ENCODE data around the gene UBE2Z. TPM values are rescaled to one million over a fixed set of nuclear protein-coding genes. Genes with fewer than 3 reads are reported as not detected.
A peak's percentile ranks its signal among the peaks of the same experiment; 100 is the strongest.
"Not testable (repeated sequence)": the region's sequence is repeated elsewhere in the genome, so short reads cannot be mapped to it uniquely, and the experiment has no call there.

Gene UBE2Z
- total RNA-seq: 29.2 TPM

DNA sequence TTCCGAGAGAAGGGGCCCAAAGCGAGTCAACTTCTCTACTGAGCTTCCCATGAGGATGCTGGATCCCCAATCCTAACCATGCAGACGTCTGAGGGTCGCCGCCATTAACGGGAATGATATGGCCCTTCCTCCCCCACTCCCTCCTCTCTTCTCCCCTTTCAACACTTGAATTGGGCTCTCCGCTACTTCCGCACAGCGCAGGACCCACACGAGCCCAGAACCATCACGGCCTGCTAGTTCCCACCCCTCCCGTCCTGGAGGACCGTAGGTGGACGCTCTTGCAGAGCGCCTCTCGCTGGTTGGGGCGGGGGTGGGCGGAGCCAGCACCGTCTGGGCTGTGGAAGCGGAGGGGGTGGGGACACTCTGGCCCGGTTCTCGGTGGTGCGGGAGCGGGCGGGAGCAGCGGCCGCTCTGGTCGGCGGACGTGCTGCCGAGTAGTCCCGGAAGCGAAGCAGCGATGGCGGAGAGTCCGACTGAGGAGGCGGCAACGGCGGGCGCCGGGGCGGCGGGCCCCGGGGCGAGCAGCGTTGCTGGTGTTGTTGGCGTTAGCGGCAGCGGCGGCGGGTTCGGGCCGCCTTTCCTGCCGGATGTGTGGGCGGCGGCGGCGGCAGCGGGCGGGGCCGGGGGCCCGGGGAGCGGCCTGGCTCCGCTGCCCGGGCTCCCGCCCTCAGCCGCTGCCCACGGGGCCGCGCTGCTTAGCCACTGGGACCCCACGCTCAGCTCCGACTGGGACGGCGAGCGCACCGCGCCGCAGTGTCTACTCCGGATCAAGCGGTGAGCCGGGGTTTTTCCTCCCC lies at the start of gene UBE2Z:
TSS of gene UBE2Z (plus strand) at position 361 of the 797 bp plus-strand sequence. CDS start at position 458, 97 bp downstream.
- Histone ChIP-seq H3K9me3 (ENCODE audit: control insufficient read depth in 3 of 3, low read length in 3 of 3) (no peaks in the 10 kb centered on the region), H3K9ac (ENCODE audit: low read depth in 1 of 3, low read length in 3 of 3) (peak within 1 kb of the TSS; percentile 75 to 93 (median 88)), H3K36me3 (ENCODE audit: control insufficient read depth in 3 of 3, insufficient read depth in 3 of 3, low read length in 3 of 3) (peaks cover 2 to 14% (median 12%) of the 10 kb centered on the region in 3 donors), H3K4me3 (ENCODE audit: low read length in 3 of 3) (peak within 1 kb of the TSS; percentile 88 to 96 (median 92)), H3K27ac (ENCODE audit: low read depth, low read length) (peak within 1 kb of the TSS; percentile 88), H3K4me1 (ENCODE audit: control insufficient read depth in 3 of 3, insufficient read depth in 3 of 3, low read length in 3 of 3) (peaks cover 18 to 27% (median 25%) of the 10 kb centered on the region in 3 donors), H3K27me3 (ENCODE audit: control insufficient read depth in 3 of 3, insufficient read depth in 3 of 3, low read length in 3 of 3) (no peaks in the 10 kb centered on the region)

- Histone ChIP-seq H3K4me1 (ENCODE audit: control insufficient read depth in 3 of 3, insufficient read depth in 3 of 3, low read length in 3 of 3) (no peaks in the 10 kb centered on the region), H3K36me3 (ENCODE audit: control insufficient read depth in 3 of 3, insufficient read depth in 3 of 3, low read length in 3 of 3) (peaks cover 46 to 68% (median 65%) of the 10 kb centered on the region in 3 donors), H3K4me3 (ENCODE audit: low read length in 3 of 3) (no peak overlapping the region), H3K27ac (ENCODE audit: low read depth, low read length) (no peak overlapping the region), H3K9me3 (ENCODE audit: control insufficient read depth in 3 of 3, low read length in 3 of 3) (no peaks in the 10 kb centered on the region), H3K9ac (ENCODE audit: low read depth in 1 of 3, low read length in 3 of 3) (no peak overlapping the region), H3K27me3 (ENCODE audit: control insufficient read depth in 3 of 3, insufficient read depth in 3 of 3, low read length in 3 of 3) (no peaks in the 10 kb centered on the region)
These were observed 48.2 kb upstream of the UBE2Z start for GRCh38 chr17:48860034-48860433.

- Histone ChIP-seq H3K36me3 (ENCODE audit: control insufficient read depth in 3 of 3, insufficient read depth in 3 of 3, low read length in 3 of 3) (peaks cover 43 to 66% (median 62%) of the 10 kb centered on the region in 3 donors), H3K4me3 (ENCODE audit: low read length in 3 of 3) (no peak overlapping the region), H3K27me3 (ENCODE audit: control insufficient read depth in 3 of 3, insufficient read depth in 3 of 3, low read length in 3 of 3) (no peaks in the 10 kb centered on the region), H3K9me3 (ENCODE audit: control insufficient read depth in 3 of 3, low read length in 3 of 3) (no peaks in the 10 kb centered on the region), H3K9ac (ENCODE audit: low read depth in 1 of 3, low read length in 3 of 3) (no peak overlapping the region), H3K4me1 (ENCODE audit: control insufficient read depth in 3 of 3, insufficient read depth in 3 of 3, low read length in 3 of 3) (no peaks in the 10 kb centered on the region), H3K27ac (ENCODE audit: low read depth, low read length) (no peak overlapping the region)
These were observed 47.8 kb upstream of the UBE2Z start for GRCh38 chr17:48860456-48860855.

DNA sequence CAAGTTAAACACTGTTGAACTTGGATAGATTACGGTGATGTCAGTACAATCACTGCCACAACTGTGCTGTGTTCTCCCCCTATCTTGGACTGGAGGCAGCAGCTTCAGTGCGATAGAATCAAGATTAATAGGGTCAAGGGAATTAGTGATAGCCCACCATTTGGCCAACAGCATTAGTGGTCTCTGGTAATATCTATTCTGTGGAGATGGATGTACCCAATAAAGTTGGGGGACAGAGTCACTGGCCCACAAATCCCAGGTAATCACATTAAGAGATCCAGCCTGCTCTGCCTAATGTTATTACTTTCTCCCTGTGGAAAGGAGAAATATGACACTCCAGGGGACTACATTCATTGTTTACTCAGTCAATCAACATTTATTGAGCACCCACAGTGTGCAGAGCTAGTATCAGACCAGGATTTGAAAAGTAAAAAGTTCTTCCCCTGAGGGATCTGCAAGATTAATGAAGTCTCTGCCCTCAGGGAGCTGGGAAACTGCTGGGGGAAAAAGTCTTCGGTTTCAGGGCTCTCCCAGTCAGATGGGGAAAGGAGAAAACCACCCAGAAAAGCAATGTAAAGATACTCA lies 39.2 kb upstream of the UBE2Z start:
- Histone ChIP-seq H3K27ac (ENCODE audit: low read depth, low read length) (no peak overlapping the region), H3K27me3 (ENCODE audit: control insufficient read depth in 3 of 3, insufficient read depth in 3 of 3, low read length in 3 of 3) (no peaks in the 10 kb centered on the region), H3K9me3 (ENCODE audit: control insufficient read depth in 3 of 3, low read length in 3 of 3) (no peaks in the 10 kb centered on the region), H3K36me3 (ENCODE audit: control insufficient read depth in 3 of 3, insufficient read depth in 3 of 3, low read length in 3 of 3) (peaks cover 9 to 20% (median 13%) of the 10 kb centered on the region in 3 donors), H3K9ac (ENCODE audit: low read depth in 1 of 3, low read length in 3 of 3) (no peak overlapping the region), H3K4me3 (ENCODE audit: low read length in 3 of 3) (no peak overlapping the region), H3K4me1 (ENCODE audit: control insufficient read depth in 3 of 3, insufficient read depth in 3 of 3, low read length in 3 of 3) (peaks cover 9 to 16% (median 13%) of the 10 kb centered on the region in 3 donors)

GRCh38 chr17:48869821-48870318 lies 38.3 kb upstream of the UBE2Z start:
- Histone ChIP-seq H3K9ac (ENCODE audit: low read depth in 1 of 3, low read length in 3 of 3) (no peak overlapping the region), H3K27me3 (ENCODE audit: control insufficient read depth in 3 of 3, insufficient read depth in 3 of 3, low read length in 3 of 3) (no peaks in the 10 kb centered on the region), H3K4me1 (ENCODE audit: control insufficient read depth in 3 of 3, insufficient read depth in 3 of 3, low read length in 3 of 3) (peaks cover 9 to 16% (median 13%) of the 10 kb centered on the region in 3 donors), H3K36me3 (ENCODE audit: control insufficient read depth in 3 of 3, insufficient read depth in 3 of 3, low read length in 3 of 3) (peaks cover 3 to 11% (median 6%) of the 10 kb centered on the region in 3 donors), H3K27ac (ENCODE audit: low read depth, low read length) (no peak overlapping the region), H3K9me3 (ENCODE audit: control insufficient read depth in 3 of 3, low read length in 3 of 3) (no peaks in the 10 kb centered on the region), H3K4me3 (ENCODE audit: low read length in 3 of 3) (no peak overlapping the region)

GRCh38 chr17:48871035-48871550 lies 37.1 kb upstream of the UBE2Z start:
- Histone ChIP-seq H3K27me3 (ENCODE audit: control insufficient read depth in 3 of 3, insufficient read depth in 3 of 3, low read length in 3 of 3) (no peaks in the 10 kb centered on the region), H3K4me1 (ENCODE audit: control insufficient read depth in 3 of 3, insufficient read depth in 3 of 3, low read length in 3 of 3) (peaks cover 9 to 16% (median 13%) of the 10 kb centered on the region in 3 donors), H3K4me3 (ENCODE audit: low read length in 3 of 3) (no peak overlapping the region), H3K9ac (ENCODE audit: low read depth in 1 of 3, low read length in 3 of 3) (peak overlapping the region in 1 of 3 donors; percentile 3), H3K9me3 (ENCODE audit: control insufficient read depth in 3 of 3, low read length in 3 of 3) (no peaks in the 10 kb centered on the region), H3K36me3 (ENCODE audit: control insufficient read depth in 3 of 3, insufficient read depth in 3 of 3, low read length in 3 of 3) (peaks cover 0 to 3% (median 2%) of the 10 kb centered on the region in 3 donors), H3K27ac (ENCODE audit: low read depth, low read length) (no peak overlapping the region)

DNA sequence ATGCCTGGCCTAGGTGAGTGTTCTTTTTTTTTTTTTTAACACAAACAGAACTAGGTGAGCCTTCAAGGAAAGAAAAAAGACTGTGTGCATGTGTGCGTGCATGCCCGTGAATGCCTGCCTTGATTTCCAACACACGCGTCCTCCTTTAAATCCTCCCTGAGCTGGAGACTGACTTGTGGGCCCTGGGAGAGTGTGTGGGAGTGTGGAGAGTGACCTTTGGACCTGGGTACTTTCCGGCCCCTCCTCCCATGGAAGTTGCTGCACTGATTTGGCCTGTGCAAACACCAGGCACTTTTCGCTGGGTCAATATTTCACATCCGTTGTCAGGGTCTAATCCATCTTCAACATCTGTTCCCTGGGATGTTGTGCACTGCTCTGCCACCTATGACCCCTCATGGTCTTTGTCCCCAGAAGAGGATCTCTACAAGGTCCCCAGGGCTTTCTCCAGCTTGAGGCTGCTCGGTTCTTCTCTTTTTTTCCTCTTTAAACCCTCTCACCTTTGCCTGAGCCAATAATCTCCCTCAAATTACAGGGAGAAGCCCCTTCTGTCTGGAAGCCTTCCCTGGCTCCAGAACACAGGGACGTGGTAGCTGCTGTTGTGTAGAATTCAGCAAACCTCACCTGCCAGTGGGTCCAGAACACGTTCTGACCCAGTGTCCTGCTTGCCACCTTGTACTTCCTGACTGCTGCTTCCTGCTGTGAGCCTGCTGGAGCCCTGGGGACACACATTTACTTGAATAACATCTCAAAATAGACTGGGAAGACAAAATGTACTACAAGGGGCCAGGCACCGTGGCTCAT lies 36.5 kb upstream of the UBE2Z start:
- H3K9ac ChIP-seq (ENCODE audit: low read depth in 1 of 3, low read length in 3 of 3): peak overlapping the region in 2 of 3 donors; percentile 3 to 5
- no peak overlapping the region for H3K4me3 ChIP-seq (ENCODE audit: low read length in 3 of 3)
- peaks cover 9 to 16% (median 13%) of the 10 kb centered on the region in 3 donors for H3K4me1 ChIP-seq (ENCODE audit: control insufficient read depth in 3 of 3, insufficient read depth in 3 of 3, low read length in 3 of 3)
- H3K27me3 ChIP-seq (ENCODE audit: control insufficient read depth in 3 of 3, insufficient read depth in 3 of 3, low read length in 3 of 3): no peaks in the 10 kb centered on the region
- no peaks in the 10 kb centered on the region for H3K36me3 ChIP-seq (ENCODE audit: control insufficient read depth in 3 of 3, insufficient read depth in 3 of 3, low read length in 3 of 3)
- no peak overlapping the region for H3K27ac ChIP-seq (ENCODE audit: low read depth, low read length)
- no peaks in the 10 kb centered on the region for H3K9me3 ChIP-seq (ENCODE audit: control insufficient read depth in 3 of 3, low read length in 3 of 3)

DNA sequence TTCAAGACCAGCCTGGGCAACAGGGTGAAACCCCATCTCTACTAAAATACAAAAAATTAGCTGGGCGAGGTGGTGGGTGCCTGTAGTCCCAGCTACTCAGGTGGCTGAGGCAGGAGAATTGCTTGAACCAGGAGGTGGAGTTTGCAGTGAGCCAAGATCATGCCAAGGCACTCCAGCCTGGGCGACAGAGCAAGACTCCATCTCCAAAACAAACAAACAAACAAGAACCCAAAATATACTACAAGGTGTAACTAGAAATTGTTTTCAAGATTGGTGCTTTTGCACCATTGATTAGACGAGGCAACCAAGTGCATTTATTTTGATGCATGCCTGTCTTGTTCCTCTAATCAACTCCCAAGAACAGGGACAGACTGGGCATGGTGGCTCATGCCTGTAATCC lies 35.8 kb upstream of the UBE2Z start:
- H3K27ac ChIP-seq (ENCODE audit: low read depth, low read length): peak overlapping the region; percentile 12

DNA sequence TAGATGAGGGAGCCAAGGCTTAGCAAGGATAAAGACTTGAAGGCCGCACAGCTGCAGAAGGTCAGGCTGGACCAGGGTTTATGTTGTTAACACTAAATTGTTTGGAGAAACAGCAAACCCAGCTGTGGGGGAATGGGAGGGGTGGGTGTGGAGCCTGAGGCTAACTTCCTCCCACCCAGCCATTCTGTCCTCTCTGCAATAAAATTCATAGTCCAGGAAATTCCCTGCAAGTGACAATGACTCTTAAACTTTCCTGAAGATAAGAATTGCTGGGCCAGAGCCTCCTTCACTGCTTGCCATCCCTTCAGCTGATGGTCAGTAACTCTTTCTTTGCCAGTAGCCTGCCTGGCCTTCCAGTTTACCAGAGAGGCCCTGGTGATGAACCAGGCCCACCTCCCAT lies 35.0 kb upstream of the UBE2Z start:
- Histone ChIP-seq H3K36me3 (ENCODE audit: control insufficient read depth in 3 of 3, insufficient read depth in 3 of 3, low read length in 3 of 3) (no peaks in the 10 kb centered on the region), H3K9me3 (ENCODE audit: control insufficient read depth in 3 of 3, low read length in 3 of 3) (no peaks in the 10 kb centered on the region), H3K4me3 (ENCODE audit: low read length in 3 of 3) (no peak overlapping the region), H3K9ac (ENCODE audit: low read depth in 1 of 3, low read length in 3 of 3) (no peak overlapping the region), H3K27ac (ENCODE audit: low read depth, low read length) (peak overlapping the region; percentile 19), H3K27me3 (ENCODE audit: control insufficient read depth in 3 of 3, insufficient read depth in 3 of 3, low read length in 3 of 3) (no peaks in the 10 kb centered on the region), H3K4me1 (ENCODE audit: control insufficient read depth in 3 of 3, insufficient read depth in 3 of 3, low read length in 3 of 3) (peaks cover 9 to 16% (median 13%) of the 10 kb centered on the region in 3 donors)

More for the DNA sequence above, 35.8 kb upstream of the UBE2Z start:
- not testable (repeated sequence) for H3K36me3 ChIP-seq (ENCODE audit: control insufficient read depth in 3 of 3, insufficient read depth in 3 of 3, low read length in 3 of 3); H3K4me3 ChIP-seq (ENCODE audit: low read length in 3 of 3); H3K27me3 ChIP-seq (ENCODE audit: control insufficient read depth in 3 of 3, insufficient read depth in 3 of 3, low read length in 3 of 3); H3K9ac ChIP-seq (ENCODE audit: low read depth in 1 of 3, low read length in 3 of 3); H3K9me3 ChIP-seq (ENCODE audit: control insufficient read depth in 3 of 3, low read length in 3 of 3)
- peaks cover 9 to 16% (median 13%) of the 10 kb centered on the region in 3 donors for H3K4me1 ChIP-seq (ENCODE audit: control insufficient read depth in 3 of 3, insufficient read depth in 3 of 3, low read length in 3 of 3)

All from skeletal muscle tissue (tissue), 4 donors.